Measurements from ENCODE around the gene MRPL37.

DNA sequence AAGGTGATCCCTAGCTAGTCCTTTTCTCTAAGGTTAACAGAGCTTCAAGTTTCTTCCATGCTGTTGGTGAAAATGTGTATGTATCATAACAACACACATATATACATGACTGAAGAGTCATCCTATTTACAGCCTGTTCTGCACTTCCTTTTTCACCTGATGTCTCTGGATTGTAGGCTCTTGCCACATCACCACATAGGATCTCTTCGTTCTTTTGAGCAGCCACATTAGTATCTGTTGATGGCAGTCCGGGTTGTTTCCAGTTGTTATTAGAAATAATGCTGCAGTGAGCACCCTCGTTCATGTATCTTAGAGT, 19.7 kb downstream of the MRPL37 start:
- TF ChIP-seq CTCF (conservative IDR thresholded peaks at IDR 0.05; ENCODE audit: low read length) (no peak), EZH2phosphoT487 (IDR thresholded peaks at IDR 0.05; ENCODE audit: borderline replicate concordance) (no peak)

Measured in Loucy (cell line).